Measurements from ENCODE around the gene KRTAP5-1.

The KRTAP5-1 gene

GRCh38 chr11:1572197-1573076, 12.6 kb downstream of the KRTAP5-1 start, which contains the start of gene DUSP8:
Gene DUSP8 (minus strand): TSS chr11:1572271. CDS start chr11:1565826, 6,445 bp downstream.
- peak; percentile 87 to 89 for DNase-seq (ENCODE audit: low read depth in 2 of 2)

GRCh38 chr11:1571760-1572196, 13.3 kb downstream of the KRTAP5-1 start:
- no peak for DNase-seq (ENCODE audit: low read depth in 2 of 2)

GRCh38 chr11:1570896-1571759, 14.0 kb downstream of the KRTAP5-1 start:
- DNase-seq (ENCODE audit: low read depth in 2 of 2), result no peak

GRCh38 chr11:1570531-1570895, 14.6 kb downstream of the KRTAP5-1 start:
- no peak for DNase-seq (ENCODE audit: low read depth in 2 of 2)

- no peak for DNase-seq (ENCODE audit: low read depth in 2 of 2)
Measured at GRCh38 chr11:1570001-1570453, 15.1 kb downstream of the KRTAP5-1 start.

- DNase-seq (ENCODE audit: low read depth in 2 of 2), result no peak
Measured at GRCh38 chr11:1569251-1569780, 15.8 kb downstream of the KRTAP5-1 start.

- DNase-seq (ENCODE audit: low read depth in 2 of 2), result no peak
Measured at GRCh38 chr11:1568441-1568911, 16.6 kb downstream of the KRTAP5-1 start.

GRCh38 chr11:1567721-1568100, 17.4 kb downstream of the KRTAP5-1 start:
- DNase-seq (ENCODE audit: low read depth in 2 of 2), result no peak

GRCh38 chr11:1567052-1567720, 17.9 kb downstream of the KRTAP5-1 start:
- DNase-seq (ENCODE audit: low read depth in 2 of 2), result no peak

- no peak for DNase-seq (ENCODE audit: low read depth in 2 of 2)
Measured at GRCh38 chr11:1566381-1567051, 18.6 kb downstream of the KRTAP5-1 start.

- no peak for DNase-seq (ENCODE audit: low read depth in 2 of 2)
Measured at GRCh38 chr11:1565904-1566247, 19.2 kb downstream of the KRTAP5-1 start.

GRCh38 chr11:1565173-1565903, 19.7 kb downstream of the KRTAP5-1 start:
- DNase-seq (ENCODE audit: low read depth in 2 of 2), result no peak

- DNase-seq (ENCODE audit: low read depth in 2 of 2), result no peak
Measured at GRCh38 chr11:1564535-1565172, 20.4 kb downstream of the KRTAP5-1 start.

- no peak for DNase-seq (ENCODE audit: low read depth in 2 of 2)
Measured at GRCh38 chr11:1563697-1564534, 21.2 kb downstream of the KRTAP5-1 start.

GRCh38 chr11:1563149-1563638, 21.9 kb downstream of the KRTAP5-1 start:
- no peak for DNase-seq (ENCODE audit: low read depth in 2 of 2)

GRCh38 chr11:1562469-1563148, 22.5 kb downstream of the KRTAP5-1 start:
- DNase-seq (ENCODE audit: low read depth in 2 of 2), result no peak

GRCh38 chr11:1561955-1562354, 23.1 kb downstream of the KRTAP5-1 start:
- no peak for DNase-seq (ENCODE audit: low read depth in 2 of 2)

- DNase-seq (ENCODE audit: low read depth in 2 of 2), result no peak
Measured at GRCh38 chr11:1561266-1561665, 23.8 kb downstream of the KRTAP5-1 start.
